Measurements from ENCODE around the gene SEC61A2. TPM values are rescaled to one million over a fixed set of nuclear protein-coding genes. Genes with fewer than 3 reads are reported as not detected.

SEC61A2 gene
- total and polyA plus RNA-seq, 2 of the 8 experiments (the other 6 are each of a cell fraction or from before 2014, with no cell fraction given) = 18.2 to 19.2 TPM

- CTCF ChIA-PET (ENCODE audit: partially characterized antibody) = no interaction called here
- FAIRE-seq = no peak
- no peak overlapping the region for H3K4me3 ChIP-seq (ENCODE audit: extremely low read depth in 1 of 4, insufficient read depth in 2 of 4, low read depth in 3 of 4, low read length in 4 of 4)
- TF ChIP-seq TCF12 (IDR thresholded peaks at IDR 0.05; ENCODE audit: low read depth, low read length) (no peak), TEAD4 (IDR thresholded peaks at IDR 0.05; ENCODE audit: low read depth, low read length) (no peak), TAF1 (IDR thresholded peaks at IDR 0.05; ENCODE audit: low read depth, low read length) (no peak), PHF8 (conservative IDR thresholded peaks at IDR 0.05; ENCODE audit: low read depth, low read length) (no peak), SAP30 (IDR thresholded peaks at IDR 0.05; ENCODE audit: insufficient read depth, insufficient replicate concordance, low read length) (no peak), POU5F1 (IDR thresholded peaks at IDR 0.05; ENCODE audit: low read depth, low read length) (no peak), ZNF274 (IDR thresholded peaks at IDR 0.05; ENCODE audit: borderline replicate concordance, extremely low read depth, low read length) (no peak), ATF2 (IDR thresholded peaks at IDR 0.05; ENCODE audit: low read length) (no peak), ASH2L (IDR thresholded peaks at IDR 0.05; ENCODE audit: low read length) (no peak), SP2 (IDR thresholded peaks at IDR 0.05; ENCODE audit: low read length) (no peak), SP4 (IDR thresholded peaks at IDR 0.05; ENCODE audit: low read length) (no peak), RNF2 (IDR thresholded peaks at IDR 0.05; ENCODE audit: borderline replicate concordance, low read depth, low read length, missing control alignments, poor library complexity, severe bottlenecking) (no peak), EGR1 (IDR thresholded peaks at IDR 0.05; ENCODE audit: borderline replicate concordance, low read depth, low read length) (no peak)
These were observed 30.5 kb upstream of the SEC61A2 start for GRCh38 chr10:12098966-12099365.

More at GRCh38 chr10:12098966-12099365, 30.5 kb upstream of the SEC61A2 start:
- Histone ChIP-seq H2BK5ac (ENCODE audit: low read depth, low read length) (no peak overlapping the region), H3K56ac (replicated peaks; ENCODE audit: insufficient read length, low read depth, low read length) (no peak overlapping the region), H3K18ac (ENCODE audit: extremely low read depth, low read length) (no peak overlapping the region), H4K8ac (ENCODE audit: extremely low read depth, insufficient read depth, low read length) (no peak overlapping the region), H2BK15ac (ENCODE audit: low read length) (no peak overlapping the region), H3K23me2 (ENCODE audit: low read depth, low read length) (no peaks in the 10 kb centered on the region), H3K14ac (ENCODE audit: insufficient read length) (no peak overlapping the region), H4K5ac (ENCODE audit: insufficient read length, low read depth, low read length) (no peak overlapping the region), H3K4me1 (replicated peaks in 1 of 4; ENCODE audit: control insufficient read depth in 3 of 4, insufficient read depth in 4 of 4, low read length in 3 of 4) (no peaks in the 10 kb centered on the region), H3K4ac (replicated peaks; ENCODE audit: insufficient read length, low read depth, low read length) (no peak overlapping the region), H3K79me1 (ENCODE audit: low read depth, low read length) (no peaks in the 10 kb centered on the region), H2BK20ac (ENCODE audit: low read length) (no peak overlapping the region), H3K9ac (replicated peaks in 1 of 4; ENCODE audit: extremely low read depth in 1 of 4, low read depth in 3 of 4, low read length in 3 of 4) (no peak overlapping the region), H3K36me3 (ENCODE audit: control insufficient read depth in 2 of 4, insufficient read depth in 4 of 4, low read length in 3 of 4) (peaks cover 15 to 66% (median 49%) of the 10 kb centered on the region in 4 experiments), H2AK5ac (ENCODE audit: low read depth, low read length) (no peak overlapping the region), H4K91ac (replicated peaks; ENCODE audit: insufficient read length, low read length) (no peak overlapping the region), H3K23ac (ENCODE audit: insufficient read length) (no peak overlapping the region), H3K27me3 (replicated peaks in 1 of 4; ENCODE audit: control insufficient read depth in 3 of 4, extremely low read depth in 1 of 4, insufficient read depth in 3 of 4, low read length in 3 of 4) (no peaks in the 10 kb centered on the region), H3K4me2 (ENCODE audit: insufficient read depth in 1 of 2, low read depth in 2 of 2, low read length in 2 of 2) (no peak overlapping the region), H3K27ac (ENCODE audit: low read depth, low read length) (no peak overlapping the region), H2AFZ (ENCODE audit: low read length) (no peak overlapping the region), H2BK12ac (ENCODE audit: low read depth, low read length) (no peak overlapping the region), H4K20me1 (replicated peaks in 1 of 2; ENCODE audit: control insufficient read depth in 1 of 2, insufficient read depth in 2 of 2, low read length in 2 of 2) (peaks cover 0 to 2% of the 10 kb centered on the region in 2 experiments), H3K79me2 (ENCODE audit: control insufficient read depth in 1 of 2, insufficient read depth in 2 of 2, low read length in 2 of 2) (no peaks in the 10 kb centered on the region), H3K9me3 (ENCODE audit: insufficient read depth in 2 of 2, low read depth in 1 of 2, low read length in 1 of 2) (no peaks in the 10 kb centered on the region), H2BK120ac (replicated peaks; ENCODE audit: low read depth, low read length) (no peak overlapping the region)
- WGBS, 2 experiments (ENCODE audit: extremely low coverage in 1 of 2, insufficient coverage in 1 of 2, insufficient read length in 1 of 2, insufficient replicate concordance in 2 of 2, low coverage in 1 of 2, low lambda C conversion rate in 2 of 2, missing lambda C conversion rate in 1 of 2) = 97% methylated on average over 4 of the region's 4 CpGs; no CpG with 5 or more reads in 1 of the 2 experiments
- POLR2A ChIA-PET (ENCODE audit: partially characterized antibody) = interaction anchor here (1.2 kb wide), 1 partner anchor 11 kb away, joined by 4 read pairs; no protein-coding TSS in a partner anchor
- no peak for DNase-seq (ENCODE audit: low read depth in 1 of 2, low spot score in 2 of 2)

Data from H1 (cell line).